Measurements from ENCODE around the gene ATG2A.
"Not testable (repeated sequence)": the region's sequence is repeated elsewhere in the genome, so short reads cannot be mapped to it uniquely, and the experiment has no call there.

ATG2A gene

GRCh38 chr11:64845776-64846129, 71.3 kb downstream of the ATG2A start:
- H2AFZ ChIP-seq (ENCODE audit: low read length, unreplicated experiment); H3K27ac ChIP-seq (ENCODE audit: low read depth, low read length); H3K27me3 ChIP-seq (ENCODE audit: insufficient read depth, low read length); H3K36me3 ChIP-seq (ENCODE audit: insufficient read depth, low read length); H3K79me2 ChIP-seq (ENCODE audit: control insufficient read depth, insufficient read depth, low read length, unreplicated experiment); H3K4me3 ChIP-seq (ENCODE audit: low read depth, low read length): not testable (repeated sequence)
- peaks cover 16% of the 10 kb centered on the region for H3K4me1 ChIP-seq (ENCODE audit: control insufficient read depth, insufficient read depth, low read length, unreplicated experiment)

- no peak overlapping the region for H2AFZ ChIP-seq (ENCODE audit: low read length, unreplicated experiment)
Measured at GRCh38 chr11:64845129-64845775, 71.8 kb downstream of the ATG2A start.

More at GRCh38 chr11:64845129-64845775, 71.8 kb downstream of the ATG2A start:
- H3K27me3 ChIP-seq (ENCODE audit: insufficient read depth, low read length), result no peaks in the 10 kb centered on the region
- no peak overlapping the region for H3K27ac ChIP-seq (ENCODE audit: low read depth, low read length)
- peak overlapping the region; percentile 60; the same call in 1 of the 2 replicates for H3K4me3 ChIP-seq (ENCODE audit: low read depth, low read length)
- peaks cover 15% of the 10 kb centered on the region for H3K4me1 ChIP-seq (ENCODE audit: control insufficient read depth, insufficient read depth, low read length, unreplicated experiment)
- H3K79me2 ChIP-seq (ENCODE audit: control insufficient read depth, insufficient read depth, low read length, unreplicated experiment), result no peaks in the 10 kb centered on the region
- H3K36me3 ChIP-seq (ENCODE audit: insufficient read depth, low read length), result no peaks in the 10 kb centered on the region

Measured in ACC112 (cell line).